Calu3 (cell line): ENCODE data around the gene SLC29A4. TPM values are rescaled to one million over a fixed set of nuclear protein-coding genes. Genes with fewer than 3 reads are reported as not detected.
"Not testable (repeated sequence)": the region's sequence is repeated elsewhere in the genome, so short reads cannot be mapped to it uniquely, and the experiment has no call there.

Source experiments
- BruUV-seq: library from RNA; stranded (reverse); fragments of 400-500 nt; replicated peaks from 2 replicates; lab custom pipeline; 2021; lab: Mats Ljungman, UMichigan
- CTCF ChIA-PET: fragments of 300-600 bp; sonication (Branson Sonifier 250); formaldehyde crosslinking; loops from one replicate; lab custom pipeline; 2022; ENCODE audit warnings: antibody characterized with exemption; lab: Charles Lee
- DNase-seq: peaks from one replicate; pipeline ENCODE4 v3.0.0; 2022
- H3K27ac Mint-ChIP-seq: one replicate; pipeline ENCODE4 v1.8.0; 2022; ENCODE audit warnings: mixed read lengths; ENCODE audit not compliant: unreplicated experiment
- H3K27me3 Mint-ChIP-seq: one replicate; pipeline ENCODE4 v1.8.0; 2022; ENCODE audit warnings: mixed read lengths; ENCODE audit not compliant: unreplicated experiment
- H3K36me3 Mint-ChIP-seq: one replicate; pipeline ENCODE4 v1.8.0; 2022; ENCODE audit warnings: mild to moderate bottlenecking, moderate library complexity, mixed read lengths; ENCODE audit not compliant: insufficient read depth, unreplicated experiment
- H3K4me1 Mint-ChIP-seq: one replicate; pipeline ENCODE4 v1.8.0; 2022; ENCODE audit warnings: mild to moderate bottlenecking, low read depth, mixed read lengths; ENCODE audit not compliant: unreplicated experiment
- H3K4me3 Mint-ChIP-seq: one replicate; pipeline ENCODE4 v1.8.0; 2022; ENCODE audit warnings: mild to moderate bottlenecking, low read depth, moderate library complexity, mixed read lengths; ENCODE audit not compliant: unreplicated experiment
- H3K9me3 Mint-ChIP-seq: one replicate; pipeline ENCODE4 v1.8.0; 2022; ENCODE audit warnings: low read depth, mixed read lengths; ENCODE audit not compliant: unreplicated experiment
- intact Hi-C: fragments of 100-400 bp; cut with micrococcal nuclease; formaldehyde crosslinking; loops from one replicate; pipeline ENCODE4 v1.10.0; 2022; ENCODE audit not compliant: unreplicated experiment
- total RNA-seq: library from RNA; stranded (reverse); gene quantifications from 2 replicates; pipeline ENCODE4 v1.2.3, GENCODE V29; 2022
- TF ChIP-seq, protein P1 (sequence below): fragments of 200-600 bp; IDR thresholded peaks from one replicate; pipeline ENCODE4 v1.8.0; 2022; ENCODE audit warnings: antibody characterized with exemption; ENCODE audit not compliant: unreplicated experiment

The SLC29A4 gene
- total RNA-seq, 1 experiment from 2014 or later = 2.5 TPM

DNA sequence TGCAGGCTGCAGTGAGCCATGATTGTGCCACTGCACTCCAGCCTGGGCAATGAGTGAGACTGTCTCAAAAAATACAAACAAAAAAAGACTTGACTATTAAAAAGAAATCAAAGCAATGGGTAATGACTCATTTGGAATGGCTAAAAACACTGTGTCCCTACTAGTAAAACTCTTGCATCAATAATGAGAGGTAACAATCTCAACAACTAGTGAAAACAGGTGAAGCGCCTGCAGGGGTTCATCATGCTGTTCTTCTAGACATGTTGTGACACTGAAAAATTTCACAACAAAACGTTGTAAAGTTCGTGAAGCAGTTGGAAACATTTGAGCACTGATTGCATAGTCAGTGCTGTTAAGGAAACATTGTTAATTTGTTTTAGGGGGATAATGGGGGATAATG, 26.9 kb upstream of the SLC29A4 start:
- TF ChIP-seq, protein P1, sequence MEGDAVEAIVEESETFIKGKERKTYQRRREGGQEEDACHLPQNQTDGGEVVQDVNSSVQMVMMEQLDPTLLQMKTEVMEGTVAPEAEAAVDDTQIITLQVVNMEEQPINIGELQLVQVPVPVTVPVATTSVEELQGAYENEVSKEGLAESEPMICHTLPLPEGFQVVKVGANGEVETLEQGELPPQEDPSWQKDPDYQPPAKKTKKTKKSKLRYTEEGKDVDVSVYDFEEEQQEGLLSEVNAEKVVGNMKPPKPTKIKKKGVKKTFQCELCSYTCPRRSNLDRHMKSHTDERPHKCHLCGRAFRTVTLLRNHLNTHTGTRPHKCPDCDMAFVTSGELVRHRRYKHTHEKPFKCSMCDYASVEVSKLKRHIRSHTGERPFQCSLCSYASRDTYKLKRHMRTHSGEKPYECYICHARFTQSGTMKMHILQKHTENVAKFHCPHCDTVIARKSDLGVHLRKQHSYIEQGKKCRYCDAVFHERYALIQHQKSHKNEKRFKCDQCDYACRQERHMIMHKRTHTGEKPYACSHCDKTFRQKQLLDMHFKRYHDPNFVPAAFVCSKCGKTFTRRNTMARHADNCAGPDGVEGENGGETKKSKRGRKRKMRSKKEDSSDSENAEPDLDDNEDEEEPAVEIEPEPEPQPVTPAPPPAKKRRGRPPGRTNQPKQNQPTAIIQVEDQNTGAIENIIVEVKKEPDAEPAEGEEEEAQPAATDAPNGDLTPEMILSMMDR = no peak
- no peak for DNase-seq
- Mint-ChIP-seq H3K27ac (no peak overlapping the region), H3K36me3 (no peaks in the 10 kb centered on the region), H3K4me1 (no peaks in the 10 kb centered on the region), H3K9me3 (no peaks in the 10 kb centered on the region), H3K27me3 (peaks cover 54% of the 10 kb centered on the region), H3K4me3 (no peak overlapping the region)
- CTCF ChIA-PET = interaction anchor here (0.7 kb wide), 1 partner anchor 168 kb away, joined by 3 read pairs; the partner anchor contains the start of gene TNRC18
- BruUV-seq = no TSS peak
- intact Hi-C loops = no loop called here

DNA sequence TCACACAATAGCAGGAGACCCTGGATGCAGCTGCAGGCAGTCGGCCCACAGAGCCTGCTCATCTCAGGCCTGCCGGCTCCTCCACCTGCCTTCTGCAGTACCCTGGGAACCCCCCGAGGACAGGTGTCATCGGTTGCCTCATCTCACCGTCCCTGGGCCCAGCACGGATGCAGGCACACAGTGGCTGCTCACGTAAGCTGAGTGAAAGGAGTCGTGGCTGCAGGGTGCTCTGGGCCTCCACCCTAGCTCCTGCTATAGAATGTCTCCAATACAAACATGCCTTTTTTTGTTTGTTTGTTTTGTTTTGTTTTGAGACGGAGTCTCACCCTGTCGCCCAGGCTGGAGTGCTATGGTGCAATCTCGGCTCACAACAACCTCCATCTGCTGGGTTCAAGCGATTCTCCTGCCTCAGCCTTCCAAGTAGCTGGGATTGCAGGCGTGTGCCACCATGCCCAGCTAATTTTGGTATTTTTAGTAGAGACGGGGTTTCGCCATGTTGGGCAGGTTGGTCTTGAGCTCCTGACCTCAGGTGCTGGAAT, 22.1 kb upstream of the SLC29A4 start:
- H3K9me3 Mint-ChIP-seq, H3K4me1 Mint-ChIP-seq, H3K36me3 Mint-ChIP-seq, intact Hi-C loops, DNase-seq, BruUV-seq, H3K4me3 Mint-ChIP-seq, H3K27ac Mint-ChIP-seq: not testable (repeated sequence)
- CTCF ChIA-PET = interaction anchor here (0.6 to 1.2 kb wide), 3 partner anchors 16 to 143 kb away, joined by 3 read pairs; no protein-coding TSS in a partner anchor
- peaks cover 45% of the 10 kb centered on the region for H3K27me3 Mint-ChIP-seq

DNA sequence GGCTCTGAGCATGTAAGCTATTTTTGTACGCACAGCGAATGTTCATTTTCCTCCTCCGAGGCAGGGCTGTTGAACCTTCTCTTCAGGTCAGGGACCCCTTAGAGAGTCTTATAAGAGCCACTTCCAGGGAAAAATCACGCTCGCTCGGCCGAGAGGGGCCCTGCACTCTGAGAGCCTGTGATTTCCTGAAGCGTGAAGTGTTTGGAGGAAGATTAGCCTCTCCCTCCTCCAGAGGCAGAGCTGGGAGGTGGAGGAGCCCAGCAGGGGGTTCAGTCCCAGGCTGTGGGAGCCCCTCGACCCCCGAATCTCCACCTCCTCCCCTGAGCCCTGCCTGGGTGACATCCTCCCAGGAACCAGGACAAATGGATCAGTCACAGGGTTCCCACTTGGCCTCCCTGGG, 19.7 kb upstream of the SLC29A4 start:
- BruUV-seq, DNase-seq, H3K9me3 Mint-ChIP-seq, intact Hi-C loops, H3K36me3 Mint-ChIP-seq, H3K27ac Mint-ChIP-seq, H3K4me3 Mint-ChIP-seq, H3K4me1 Mint-ChIP-seq, CTCF ChIA-PET: not testable (repeated sequence)
- peaks cover 50% of the 10 kb centered on the region for H3K27me3 Mint-ChIP-seq

DNA sequence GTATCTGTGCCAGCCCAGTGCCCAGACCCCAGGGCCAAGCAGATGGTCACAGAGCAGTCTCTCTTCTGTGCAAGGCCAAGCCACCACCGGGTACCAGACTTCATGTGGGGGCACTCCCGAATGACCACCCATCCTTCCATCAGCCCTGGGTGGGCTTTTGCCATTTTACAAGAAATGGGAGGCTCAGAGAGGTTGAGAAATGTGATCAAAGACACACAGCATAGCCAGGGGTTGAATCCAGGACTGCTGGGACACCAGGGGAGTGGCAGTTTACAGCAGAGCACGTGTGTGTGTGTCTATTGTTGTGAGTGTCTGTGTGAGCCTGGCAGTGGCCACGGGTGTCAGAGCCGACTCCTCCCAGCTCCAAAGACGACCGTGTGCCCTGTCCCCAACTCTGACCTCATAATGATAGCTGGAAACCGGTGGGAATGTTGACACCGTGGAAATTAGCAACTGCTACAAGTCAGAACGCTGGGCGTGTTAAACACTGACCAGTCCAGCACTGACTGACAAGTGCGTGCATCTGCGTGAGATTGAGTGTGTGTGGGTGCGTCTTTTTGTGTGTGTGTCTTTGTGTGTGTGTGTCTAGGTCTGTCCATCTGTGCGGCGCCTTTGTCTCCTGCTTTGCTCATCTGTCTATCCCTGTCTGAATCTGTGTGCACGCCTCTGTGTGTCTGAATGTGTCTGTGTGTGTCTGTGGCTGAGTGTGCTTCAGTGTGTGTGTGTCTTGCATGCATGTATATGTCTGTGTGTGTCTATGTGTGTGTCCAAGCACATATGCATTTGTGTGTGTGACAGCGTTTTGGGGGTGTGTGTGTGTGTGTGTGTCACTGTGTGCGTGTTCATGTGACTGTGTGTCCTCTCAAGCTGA, 17.2 kb upstream of the SLC29A4 start:
- TF ChIP-seq, protein P1 = no peak
- intact Hi-C loops = no loop called here
- Mint-ChIP-seq H3K36me3 (no peaks in the 10 kb centered on the region), H3K9me3 (no peaks in the 10 kb centered on the region), H3K27me3 (peaks cover 72% of the 10 kb centered on the region), H3K4me3 (no peak overlapping the region), H3K27ac (no peak overlapping the region), H3K4me1 (peaks cover 9% of the 10 kb centered on the region)
- no peak for DNase-seq
- CTCF ChIA-PET = interaction anchor here (0.5 kb wide), 1 partner anchor 309 kb away, joined by 4 read pairs; no protein-coding TSS in a partner anchor
- no TSS peak for BruUV-seq

DNA sequence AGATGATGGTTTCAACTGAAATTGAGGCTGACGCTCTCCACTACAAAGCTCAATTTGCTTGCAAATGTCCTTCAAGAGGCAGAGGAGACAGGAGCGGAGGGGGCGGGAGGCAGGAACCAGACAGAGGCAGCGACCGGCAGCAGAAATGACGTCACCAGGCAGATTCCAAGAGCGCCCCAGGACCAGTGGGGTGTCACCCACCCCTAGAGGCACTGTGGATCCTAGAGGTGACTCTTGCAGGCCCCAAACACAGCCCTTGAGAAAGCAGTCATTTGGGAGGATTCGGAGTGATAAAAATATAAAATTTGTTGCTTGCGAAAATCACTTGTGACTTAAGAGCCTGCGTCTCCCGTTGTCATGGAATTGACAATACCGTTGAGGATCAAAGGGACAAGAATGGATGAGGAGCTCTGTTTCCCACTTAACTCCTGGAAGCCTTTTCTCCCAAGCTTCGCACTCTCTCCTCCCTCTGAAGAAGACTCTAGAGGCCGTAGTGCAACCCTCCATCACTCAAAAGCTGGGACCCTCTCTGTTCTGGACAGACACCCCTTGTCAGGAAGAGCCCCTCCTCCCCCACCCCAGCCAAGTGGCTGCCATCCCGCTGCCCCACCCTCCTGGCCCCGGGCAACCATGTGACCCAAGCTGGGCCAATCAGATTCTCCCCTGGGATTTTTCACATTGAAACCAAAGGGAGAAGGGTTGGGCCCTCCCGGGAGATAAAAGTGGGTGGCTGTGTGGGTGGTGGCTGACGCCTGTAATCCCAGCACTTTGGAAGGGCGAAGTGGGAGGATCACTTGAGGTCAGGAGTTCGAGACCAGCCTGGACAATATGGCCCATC, 16.3 kb upstream of the SLC29A4 start:
- Mint-ChIP-seq H3K4me3 (no peak overlapping the region), H3K4me1 (peaks cover 9% of the 10 kb centered on the region), H3K36me3 (no peaks in the 10 kb centered on the region), H3K27me3 (peaks cover 81% of the 10 kb centered on the region), H3K27ac (no peak overlapping the region), H3K9me3 (no peaks in the 10 kb centered on the region)
- no peak for DNase-seq
- CTCF ChIA-PET = interaction anchor here (0.5 kb wide), 1 partner anchor 308 kb away, joined by 4 read pairs; no protein-coding TSS in a partner anchor
- TF ChIP-seq, protein P1 = no peak
- intact Hi-C loops = no loop called here
- BruUV-seq = no TSS peak

DNA sequence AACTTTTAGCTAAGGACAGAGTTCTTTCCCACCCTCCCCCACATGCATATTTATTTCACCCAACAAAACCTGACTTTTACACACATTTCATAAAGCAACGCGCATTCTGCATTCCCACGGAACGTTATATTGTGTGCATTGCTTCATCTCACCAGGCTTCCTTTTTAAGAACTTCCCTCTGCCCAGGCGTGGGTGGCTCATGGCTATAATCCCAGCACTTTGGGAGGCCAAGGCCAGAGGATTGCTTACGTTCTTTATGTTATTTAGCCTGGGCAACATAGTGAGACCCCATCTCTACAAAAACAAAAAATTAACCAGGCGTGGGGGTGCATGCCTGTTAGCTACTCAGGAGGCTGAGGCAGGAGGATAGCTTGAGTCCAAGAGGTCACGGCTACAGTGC, 14.9 kb upstream of the SLC29A4 start:
- H3K36me3 Mint-ChIP-seq, H3K4me3 Mint-ChIP-seq, DNase-seq, H3K27ac Mint-ChIP-seq, intact Hi-C loops, BruUV-seq, H3K4me1 Mint-ChIP-seq, H3K9me3 Mint-ChIP-seq: not testable (repeated sequence)
- H3K27me3 Mint-ChIP-seq = peaks cover 88% of the 10 kb centered on the region
- CTCF ChIA-PET = interaction anchor here (0.7 kb wide), 1 partner anchor 1316 kb away, joined by 3 read pairs; no protein-coding TSS in a partner anchor
